ENCODE results near the gene SOX14. TPM values are rescaled to one million over a fixed set of nuclear protein-coding genes. Genes with fewer than 3 reads are reported as not detected.
A peak's percentile ranks its signal among the peaks of the same experiment; 100 is the strongest.

SOX14 gene
- total RNA-seq, 1 donor from 2014 or later, result not detected

DNA sequence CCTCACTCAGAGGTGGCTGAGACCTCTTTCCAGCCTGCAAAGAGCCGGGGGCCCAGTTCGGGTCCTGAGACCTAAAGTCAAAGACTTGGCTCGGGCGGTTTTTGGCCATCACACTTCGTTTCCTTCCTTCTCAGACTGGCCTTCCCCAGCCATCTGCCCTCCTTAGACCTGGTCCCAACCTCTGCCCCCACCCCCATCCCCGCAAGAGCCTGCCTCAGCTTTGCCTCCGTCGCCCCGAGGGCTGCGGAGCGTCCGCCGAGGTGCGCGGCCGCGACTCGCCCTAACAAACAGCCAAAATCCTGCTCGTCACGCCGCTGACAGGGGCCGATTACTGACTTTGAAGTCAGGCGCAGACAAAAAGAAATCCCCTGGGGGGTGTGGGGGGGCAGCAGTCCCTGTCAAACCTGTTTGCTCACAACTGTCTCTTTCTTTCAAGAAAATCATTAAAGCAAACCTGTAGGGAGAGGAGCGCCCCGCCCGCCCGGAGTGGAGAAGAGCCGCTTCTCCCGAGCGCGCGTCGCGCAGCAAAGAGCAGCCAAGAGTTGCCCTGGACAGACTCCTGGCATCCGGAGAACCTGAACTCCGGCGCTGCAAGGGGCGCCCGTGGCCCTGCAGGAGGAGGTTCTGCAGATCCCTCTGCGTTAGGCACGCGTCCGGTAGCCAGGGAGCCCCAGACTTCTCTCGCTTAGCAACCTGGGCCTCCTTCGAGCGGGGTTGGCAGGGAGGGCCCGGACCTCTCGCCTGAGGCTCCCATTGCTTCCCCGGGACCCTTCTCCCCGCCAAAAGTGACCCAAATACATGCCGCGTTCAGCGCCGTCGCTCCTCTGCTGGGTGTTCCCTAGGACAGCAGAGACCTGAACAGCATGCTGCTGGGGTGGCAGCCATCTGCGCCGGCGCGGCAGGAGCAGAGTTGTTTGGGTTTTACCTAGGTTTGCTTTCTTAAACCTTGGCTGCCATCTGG, 4.5 kb downstream of the SOX14 start:
- ATAC-seq, result peak; percentile 83

DNA sequence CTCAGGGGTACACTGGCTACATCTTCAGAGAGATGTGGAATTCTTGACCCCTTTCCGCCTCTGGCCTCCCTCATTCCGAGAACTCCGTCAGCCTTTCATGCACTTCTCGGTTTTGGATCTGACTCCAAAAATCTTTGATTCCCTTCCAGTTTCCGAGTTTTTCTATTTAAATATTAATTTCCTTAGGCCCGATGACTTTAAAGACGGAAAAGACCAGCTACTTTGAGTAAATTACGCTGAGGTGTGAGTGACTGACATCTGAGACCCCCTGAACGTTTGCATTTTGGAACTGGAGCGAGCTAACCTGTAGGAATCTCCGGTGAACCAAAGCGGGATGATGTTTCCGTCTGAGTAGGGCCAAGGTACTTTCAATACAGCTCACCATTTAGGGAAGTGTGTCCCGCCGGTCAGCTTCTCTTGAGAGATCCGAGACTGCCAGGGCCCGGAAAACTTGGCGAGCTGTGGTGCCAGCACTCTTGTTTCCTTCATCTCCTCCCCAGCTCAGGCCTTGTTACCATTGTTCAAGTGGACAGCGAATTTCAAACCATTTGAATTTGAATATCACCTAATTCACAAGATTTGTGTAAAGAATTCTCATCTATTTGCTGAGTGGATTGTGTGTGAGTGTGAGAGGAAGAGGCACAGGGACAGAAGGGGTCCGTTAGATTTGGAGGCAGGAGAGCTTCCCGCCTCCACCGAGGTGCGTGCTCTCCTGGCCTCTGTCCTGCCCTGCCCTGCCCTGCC, 5.4 kb downstream of the SOX14 start:
- ATAC-seq, result no peak

DNA sequence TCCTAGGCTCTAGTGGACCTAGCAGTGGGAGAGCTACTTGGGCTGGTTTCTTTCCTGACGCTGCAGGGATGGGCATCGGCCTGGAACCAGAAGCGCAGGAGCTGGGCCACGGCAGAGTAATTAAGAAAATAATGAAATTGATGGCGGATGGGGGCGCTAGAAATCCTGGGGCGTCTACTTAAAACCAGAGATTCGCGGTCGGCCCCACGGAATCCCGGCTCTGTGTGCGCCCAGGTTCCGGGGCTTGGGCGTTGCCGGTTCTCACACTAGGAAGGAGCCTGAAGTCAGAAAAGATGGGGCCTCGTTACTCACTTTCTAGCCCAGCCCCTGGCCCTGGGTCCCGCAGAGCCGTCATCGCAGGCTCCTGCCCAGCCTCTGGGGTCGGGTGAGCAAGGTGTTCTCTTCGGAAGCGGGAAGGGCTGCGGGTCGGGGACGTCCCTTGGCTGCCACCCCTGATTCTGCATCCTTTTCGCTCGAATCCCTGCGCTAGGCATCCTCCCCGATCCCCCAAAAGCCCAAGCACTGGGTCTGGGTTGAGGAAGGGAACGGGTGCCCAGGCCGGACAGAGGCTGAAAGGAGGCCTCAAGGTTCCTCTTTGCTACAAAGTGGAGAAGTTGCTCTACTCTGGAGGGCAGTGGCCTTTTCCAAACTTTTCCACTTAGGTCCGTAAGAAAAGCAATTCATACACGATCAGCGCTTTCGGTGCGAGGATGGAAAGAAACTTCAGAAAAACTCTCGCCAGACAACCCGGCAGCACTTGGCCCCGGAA, 6.1 kb downstream of the SOX14 start:
- ATAC-seq, result no peak

DNA sequence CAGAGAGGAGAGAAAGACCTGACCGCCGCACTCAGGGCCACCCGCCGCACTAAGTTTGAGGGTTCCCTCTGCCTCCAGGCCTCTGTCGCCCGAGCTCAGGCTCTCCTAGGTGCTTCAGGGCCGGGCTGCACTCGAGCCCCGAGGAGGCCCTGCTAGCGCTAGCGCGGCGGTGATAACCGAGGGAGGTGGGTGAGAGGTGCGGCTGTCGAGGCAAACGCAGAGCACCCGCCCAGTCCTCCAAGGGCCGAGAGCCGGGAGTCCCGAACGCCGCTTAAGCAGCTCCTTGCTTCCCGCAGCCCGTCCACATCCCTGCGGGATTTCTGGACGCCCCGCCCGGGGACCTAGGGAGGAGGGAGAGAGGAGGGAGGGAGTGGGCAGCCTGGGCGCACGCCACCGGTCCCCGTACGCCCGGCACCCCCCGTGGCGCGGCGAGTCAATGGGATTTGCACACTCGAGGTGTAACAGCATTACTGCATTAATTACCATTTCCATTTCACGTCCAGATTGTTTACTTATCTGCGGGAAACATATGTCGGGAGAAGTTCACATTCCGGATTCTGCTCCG, 6.8 kb downstream of the SOX14 start:
- ATAC-seq, result no peak

DNA sequence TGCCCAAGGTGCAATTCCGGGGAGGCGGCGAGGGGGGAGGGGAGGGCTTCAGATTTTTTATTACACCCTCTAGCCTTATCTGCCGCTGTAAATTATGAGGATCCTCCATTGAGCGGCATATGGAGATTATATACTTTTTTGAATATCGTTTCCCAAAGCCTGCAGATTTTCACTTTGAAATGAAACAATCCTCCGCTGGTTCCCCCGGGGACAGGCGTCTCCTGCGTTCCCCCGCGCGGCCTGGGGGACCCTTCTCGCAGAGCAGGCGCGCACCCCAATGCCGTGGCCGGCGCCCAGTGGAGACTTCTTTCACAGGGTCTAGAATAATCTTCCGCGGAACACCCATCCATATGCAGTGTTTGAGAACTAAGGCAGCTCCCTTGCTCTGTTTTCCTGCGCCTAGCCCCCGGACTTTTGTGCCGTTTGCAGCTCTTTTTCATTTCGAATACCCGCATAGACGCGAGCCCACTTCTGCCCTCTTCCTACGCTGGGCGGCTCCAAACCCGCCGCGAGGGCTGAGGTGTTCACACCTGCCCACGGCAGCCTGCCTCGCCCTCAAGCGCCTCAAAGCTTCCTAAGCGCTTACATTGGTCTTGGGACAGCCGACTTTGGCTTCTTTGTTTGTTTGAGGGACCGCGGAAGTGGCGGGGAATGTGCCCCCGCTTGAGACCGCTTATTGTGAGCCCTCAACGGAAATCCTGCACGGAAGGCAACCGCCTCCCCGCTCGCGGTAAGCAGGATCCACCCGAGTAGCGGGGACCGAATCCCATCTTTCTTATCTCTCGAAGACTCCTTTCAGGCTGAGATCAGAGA, 7.5 kb downstream of the SOX14 start:
- no peak for ATAC-seq

DNA sequence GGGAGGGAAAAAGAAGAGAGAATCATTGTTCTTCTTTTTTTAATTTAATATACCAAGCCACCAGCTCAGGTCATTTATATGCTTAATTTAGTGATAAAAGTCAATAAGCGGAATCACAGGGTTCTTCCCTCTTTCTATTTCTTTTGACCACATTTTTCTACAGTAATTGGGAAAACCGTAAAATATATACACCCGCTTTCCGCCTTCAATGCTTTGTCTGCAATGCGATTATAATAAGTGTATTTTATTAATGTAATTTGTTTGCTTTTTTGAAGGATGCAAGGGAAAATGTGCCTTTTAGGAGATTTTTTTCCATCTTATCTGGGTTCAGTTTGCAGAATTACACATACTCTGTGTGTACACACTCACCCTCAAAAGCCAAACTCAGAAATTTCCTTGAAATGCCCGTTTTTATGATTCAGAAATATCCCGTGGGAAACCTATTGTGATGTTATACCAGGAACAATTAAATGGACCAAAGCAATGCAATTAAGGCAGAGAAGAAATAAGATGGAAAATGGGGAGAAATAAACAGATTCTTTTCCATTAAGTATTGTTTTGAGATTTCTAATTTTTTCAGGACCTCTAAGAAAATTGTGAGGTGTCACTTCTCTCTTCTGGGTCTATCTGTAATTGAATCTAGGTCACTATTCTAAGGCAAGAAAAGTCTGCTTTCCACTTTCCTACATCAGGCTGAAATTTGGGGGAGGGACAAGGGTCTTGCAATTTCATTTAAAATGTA, 8.3 kb downstream of the SOX14 start:
- ATAC-seq, result no peak

DNA sequence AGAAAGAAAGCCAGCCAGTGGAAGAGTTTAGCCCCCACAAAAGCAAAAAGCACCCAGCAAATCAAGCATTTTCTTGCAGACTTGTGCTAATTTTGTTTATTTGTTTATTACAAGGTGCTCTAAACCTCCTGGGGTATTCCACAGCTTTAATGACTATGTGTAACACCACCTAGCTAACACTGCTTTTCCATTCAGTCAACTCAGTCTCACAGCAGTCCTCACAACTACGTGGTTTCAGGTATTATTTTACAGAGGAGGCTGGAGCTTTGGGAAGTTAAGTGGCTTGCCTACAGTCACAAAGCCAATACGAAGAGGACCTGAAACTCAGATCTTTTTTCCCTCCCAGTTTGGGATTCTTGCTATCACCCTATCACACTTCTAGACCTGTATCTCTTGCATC, 14.8 kb downstream of the SOX14 start:
- no peak for ATAC-seq

DNA sequence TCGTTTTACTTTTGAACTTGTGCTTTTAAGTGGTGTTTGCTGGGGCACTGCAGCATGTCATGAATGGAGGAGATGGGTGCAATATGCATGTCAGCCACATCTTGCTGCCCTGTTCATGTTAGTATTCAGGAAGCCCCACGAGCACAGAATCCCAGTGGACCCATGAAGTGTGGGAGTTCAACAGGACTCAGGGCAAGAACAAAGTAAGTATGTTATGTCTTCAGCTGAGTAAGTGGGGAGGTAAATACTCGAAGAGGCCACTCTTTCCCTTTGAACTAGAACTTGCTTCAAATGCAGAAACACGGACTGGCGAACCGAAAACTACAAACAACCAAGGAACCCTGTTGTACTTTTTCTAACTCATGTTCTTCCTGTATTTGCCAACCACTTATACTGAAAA, 23.4 kb downstream of the SOX14 start:
- no peak for ATAC-seq

DNA sequence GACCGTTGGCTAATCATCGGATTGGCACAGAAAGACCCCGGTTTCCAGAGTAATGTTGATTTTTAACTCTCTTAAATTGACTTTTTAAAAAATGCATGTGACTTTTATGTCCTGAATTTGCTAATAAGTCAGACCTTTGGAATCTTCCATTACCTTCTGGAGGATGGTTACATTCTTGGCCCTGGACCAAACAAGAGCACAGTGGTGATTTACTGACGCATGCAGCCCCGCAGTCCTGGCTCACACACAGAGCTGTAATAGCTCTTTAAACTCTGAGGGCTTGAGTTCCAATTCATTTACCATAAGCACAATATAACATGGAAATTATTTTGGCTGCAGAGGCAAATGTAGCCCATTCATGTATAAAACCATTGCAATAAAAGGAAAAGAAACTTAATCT, 25.1 kb downstream of the SOX14 start:
- ATAC-seq, result no peak

DNA sequence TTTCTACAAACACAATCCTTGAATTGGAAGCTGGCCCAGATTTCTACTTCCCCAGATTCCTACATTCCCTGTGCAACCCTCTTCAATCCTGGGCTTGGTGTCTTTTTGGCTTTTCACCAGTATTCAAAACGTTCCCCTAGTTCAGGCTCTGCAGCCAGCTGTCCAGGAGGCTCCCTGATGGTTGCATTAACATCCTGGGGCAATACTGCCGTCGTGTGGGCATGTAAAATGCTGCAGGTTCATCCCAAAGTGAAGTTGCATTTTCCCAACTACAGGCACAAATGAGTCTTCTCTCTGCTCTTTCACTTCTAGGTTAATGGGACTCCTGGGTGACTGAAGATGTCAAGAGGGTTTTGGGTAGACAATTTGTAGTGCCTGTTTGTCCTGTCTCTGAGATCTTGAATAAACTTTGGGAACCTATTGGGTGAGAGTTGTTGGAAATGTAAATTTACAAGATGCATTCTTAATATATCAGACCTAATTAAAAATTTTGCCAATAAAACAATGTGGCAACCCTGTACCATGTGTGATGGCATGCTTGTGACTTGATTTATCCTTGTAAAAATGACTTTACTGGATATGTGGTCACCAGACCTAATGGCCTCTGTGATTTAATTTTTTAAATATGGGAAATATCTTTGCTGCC, 28.6 kb downstream of the SOX14 start:
- ATAC-seq, result peak; percentile 46

DNA sequence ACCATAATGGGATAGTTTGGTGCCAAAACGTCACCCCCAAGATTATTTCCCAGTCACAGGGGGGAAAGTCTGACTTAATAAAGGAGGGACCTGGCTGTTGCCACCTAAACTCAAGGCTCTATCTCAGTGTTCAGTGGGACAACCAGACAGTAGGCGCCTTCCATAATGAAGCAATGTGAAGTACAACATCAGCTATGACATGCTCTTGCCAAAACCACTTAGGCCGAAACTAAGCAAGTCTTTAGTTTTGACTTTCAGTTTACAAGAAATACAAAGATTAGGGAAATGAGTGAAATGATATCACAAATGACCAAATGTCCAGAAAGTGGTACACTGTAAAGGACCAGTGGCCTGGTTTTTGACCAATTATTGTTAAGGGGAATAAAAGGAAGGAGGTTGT, 32.9 kb downstream of the SOX14 start:
- no peak for ATAC-seq

DNA sequence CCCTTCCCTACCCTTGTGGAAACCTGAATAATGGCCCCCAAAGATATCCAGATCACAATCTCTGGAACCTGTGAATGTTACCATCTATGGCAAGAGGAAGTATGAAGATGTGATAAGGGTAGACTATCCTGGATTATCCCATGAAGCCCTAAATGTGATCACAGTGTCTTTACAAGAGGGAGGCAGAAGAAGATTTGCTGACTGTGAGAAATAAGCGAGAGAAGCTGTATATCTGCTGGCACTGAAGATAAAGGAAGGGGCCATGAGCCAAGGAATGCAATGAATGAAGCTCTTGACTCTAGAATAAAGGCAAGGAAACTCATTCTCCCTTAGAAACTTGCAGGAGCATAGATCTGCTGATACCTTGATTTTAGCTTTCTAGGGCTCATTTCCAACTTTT, 39.1 kb downstream of the SOX14 start:
- ATAC-seq, result no peak

DNA sequence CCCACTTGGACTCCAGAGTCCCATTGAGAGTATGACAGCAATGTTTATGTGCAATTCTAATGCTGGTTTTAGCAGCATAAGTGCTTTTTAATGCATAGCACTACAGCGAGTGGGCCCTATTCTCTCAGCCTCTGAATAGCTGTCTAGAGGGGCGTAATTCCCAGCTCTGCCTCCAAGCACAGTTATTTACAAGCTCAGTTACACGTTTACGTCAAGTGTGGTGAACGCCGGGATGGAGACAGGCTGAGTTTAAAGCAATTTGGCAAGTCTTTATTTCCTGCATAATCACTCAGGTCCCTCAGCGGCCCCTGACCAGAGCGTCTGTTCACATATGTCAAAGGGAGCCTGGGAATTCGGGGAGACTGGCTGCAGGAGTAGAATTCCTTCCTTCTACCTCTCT, 43.9 kb downstream of the SOX14 start:
- no peak for ATAC-seq

DNA sequence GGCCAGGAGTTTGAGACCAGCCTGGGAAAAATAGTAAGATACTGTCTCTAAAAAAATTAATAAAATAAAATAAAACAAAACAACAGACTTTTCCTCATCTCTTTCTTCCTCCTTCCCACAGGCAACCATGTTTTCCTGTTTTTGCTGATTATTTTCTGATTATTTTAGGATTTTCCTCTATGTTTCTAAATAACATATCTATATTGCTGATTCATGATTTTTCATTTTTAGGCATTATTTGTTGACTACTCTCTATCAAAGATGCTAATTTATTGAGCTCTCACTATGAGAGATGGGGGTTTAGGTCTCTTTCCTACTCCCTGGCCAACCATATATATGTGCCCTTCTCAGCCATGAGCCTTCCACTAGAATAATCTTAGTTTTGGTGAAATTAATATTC, 45.4 kb downstream of the SOX14 start:
- no peak for ATAC-seq

DNA sequence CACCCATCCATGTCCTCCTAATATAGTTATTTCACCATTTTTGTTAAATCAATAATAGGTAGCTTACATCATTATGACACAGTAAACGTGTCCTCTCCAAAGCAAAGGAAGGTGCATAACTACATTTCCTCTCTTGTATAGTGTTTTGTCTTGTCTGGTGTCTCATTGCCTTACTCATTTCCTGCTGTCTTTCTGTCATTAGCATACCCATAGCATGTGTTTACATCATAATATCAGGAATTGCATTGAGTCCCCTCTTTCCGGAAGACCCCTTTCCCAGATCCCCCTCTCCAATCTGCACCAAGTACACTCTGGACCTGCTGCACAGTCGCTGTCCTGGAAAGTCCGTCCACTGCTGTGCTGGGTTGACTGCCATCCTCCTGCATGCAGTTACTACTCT, 47.9 kb downstream of the SOX14 start:
- no peak for ATAC-seq

DNA sequence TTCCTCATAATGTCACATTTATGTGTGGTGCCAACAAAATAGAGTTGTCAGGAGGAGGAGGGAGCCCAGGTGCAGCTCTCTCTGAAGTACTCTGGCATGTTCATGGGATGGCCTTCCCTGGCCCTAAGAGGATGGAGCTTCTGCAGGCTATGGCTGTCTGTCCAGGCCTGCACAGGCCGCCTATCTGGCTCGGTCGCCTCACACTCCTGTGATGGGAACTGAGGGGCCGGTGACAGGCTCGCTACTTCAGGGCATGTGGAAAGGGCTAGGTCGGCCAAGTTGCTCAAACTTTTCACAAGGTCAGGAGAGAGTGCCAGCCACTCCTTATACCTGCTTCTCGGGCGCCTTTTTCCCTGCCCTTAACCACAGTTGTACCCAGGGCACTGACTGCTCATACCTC, 51.1 kb downstream of the SOX14 start:
- no peak for ATAC-seq

Data from esophagus mucosa (tissue), 1 donor.